ENCODE data around the gene PNLIPRP2.

Gene PNLIPRP2

GRCh38 chr10:116613471-116613870, 7.3 kb upstream of the PNLIPRP2 start:
- no peak for DNase-seq

GRCh38 chr10:116614796-116615195, 6.0 kb upstream of the PNLIPRP2 start:
- DNase-seq, result no peak

DNA sequence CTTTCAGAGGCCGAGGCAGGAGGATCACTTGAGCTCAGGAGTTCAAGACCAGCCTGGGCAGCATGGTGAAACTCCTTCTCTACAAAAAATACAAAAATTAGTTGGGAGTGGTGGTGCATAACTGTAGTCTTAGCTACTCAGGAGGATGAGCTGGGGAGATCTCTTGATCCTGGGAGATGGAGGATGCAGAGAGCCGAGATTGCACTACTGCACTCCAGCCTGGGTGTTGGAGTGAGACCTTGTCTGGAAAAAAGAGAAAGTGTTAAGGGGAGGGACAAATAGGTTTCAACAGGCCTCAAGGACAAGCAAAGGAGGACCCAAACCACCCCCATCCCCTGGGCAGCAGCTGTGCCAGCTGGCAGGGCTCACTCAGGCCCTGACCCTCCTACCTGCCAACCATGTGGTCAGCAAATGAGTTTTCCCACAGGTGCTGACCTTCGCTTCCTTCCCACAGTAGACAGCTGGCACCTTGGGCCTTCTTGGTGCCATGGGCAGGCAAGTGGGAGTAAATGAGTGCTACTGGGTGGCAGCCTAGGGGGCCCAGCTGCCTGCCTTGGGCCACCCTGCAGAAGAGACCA, 5.5 kb upstream of the PNLIPRP2 start:
- DNase-seq, result no peak

GRCh38 chr10:116621476-116621875, 723 bp downstream of the PNLIPRP2 start:
- no peak for DNase-seq

DNA sequence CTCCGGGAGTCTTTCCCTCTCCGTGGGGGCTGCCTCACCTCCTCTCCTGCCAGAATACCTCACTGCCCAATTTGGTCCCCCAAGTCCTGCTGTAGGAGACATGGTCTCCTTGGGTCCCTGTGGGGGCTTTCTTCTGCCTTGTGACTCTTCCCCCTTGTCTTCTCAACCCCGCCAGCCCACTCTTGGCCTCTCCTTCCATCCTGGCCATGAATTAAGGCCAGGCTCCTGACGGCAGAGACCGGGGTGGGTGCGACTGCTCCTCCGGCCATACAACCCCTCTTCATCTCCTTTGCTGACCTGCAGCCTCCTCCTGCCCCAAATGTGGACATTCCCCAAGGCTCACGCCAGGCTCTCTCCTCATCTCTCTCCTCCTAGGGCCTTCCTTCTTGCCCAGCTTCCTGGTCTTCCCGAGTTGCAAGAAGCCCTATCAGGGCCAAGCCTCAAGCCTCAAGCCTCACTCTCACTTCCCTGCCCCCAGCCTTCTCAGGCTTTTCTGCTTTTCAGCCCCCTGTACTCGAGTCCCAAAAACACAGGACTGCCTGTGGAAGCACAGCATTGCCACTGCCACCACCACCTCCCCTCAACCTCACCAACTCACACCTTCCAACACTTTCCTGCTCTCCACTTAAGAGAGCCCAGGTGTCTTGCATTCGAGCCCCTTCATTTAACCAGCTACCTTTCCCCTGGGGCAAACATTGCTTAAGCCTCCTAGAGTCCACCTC, 1.3 kb downstream of the PNLIPRP2 start:
- DNase-seq, result no peak

GRCh38 chr10:116625845-116626244, 5.1 kb downstream of the PNLIPRP2 start:
- no peak for DNase-seq

- no peak for DNase-seq
These were observed 6.1 kb downstream of the PNLIPRP2 start for GRCh38 chr10:116626815-116627214.

DNA sequence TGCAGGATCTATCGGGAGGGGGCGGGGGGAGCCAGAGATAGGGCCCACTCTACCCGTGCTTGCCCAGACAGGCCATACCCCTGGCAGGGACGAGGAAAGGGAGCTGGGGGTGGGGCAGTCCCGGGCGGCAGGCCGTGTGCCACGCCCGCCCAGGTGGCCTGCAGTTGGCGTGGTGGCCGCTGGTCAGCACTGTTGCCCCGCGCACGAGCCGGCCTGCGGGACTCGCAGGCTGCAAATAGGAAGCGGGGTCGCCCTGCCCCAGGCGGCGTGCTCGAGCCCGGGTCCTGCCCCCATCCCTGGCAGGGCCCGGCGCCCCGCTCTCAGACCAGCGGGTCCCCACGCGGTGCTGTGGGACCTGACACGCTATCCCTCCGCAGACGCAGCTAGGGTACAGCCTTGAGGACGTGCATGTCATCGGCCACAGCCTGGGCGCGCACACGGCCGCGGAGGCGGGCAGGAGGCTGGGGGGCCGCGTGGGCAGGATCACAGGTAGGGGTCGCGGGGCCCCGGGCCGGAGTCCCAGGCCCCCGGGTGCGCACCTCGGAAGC, 6.7 kb downstream of the PNLIPRP2 start:
- no peak for DNase-seq

- no peak for DNase-seq
These were observed 8.6 kb downstream of the PNLIPRP2 start for GRCh38 chr10:116629340-116629739.

- DNase-seq, result no peak
These were observed 9.3 kb downstream of the PNLIPRP2 start for GRCh38 chr10:116630020-116630419.

GRCh38 chr10:116631871-116632295, 11.1 kb downstream of the PNLIPRP2 start:
- no peak for DNase-seq

GRCh38 chr10:116632596-116633215, 12.0 kb downstream of the PNLIPRP2 start:
- DNase-seq, result no peak

- no peak for DNase-seq
These were observed 12.5 kb downstream of the PNLIPRP2 start for GRCh38 chr10:116633216-116633600.

DNA sequence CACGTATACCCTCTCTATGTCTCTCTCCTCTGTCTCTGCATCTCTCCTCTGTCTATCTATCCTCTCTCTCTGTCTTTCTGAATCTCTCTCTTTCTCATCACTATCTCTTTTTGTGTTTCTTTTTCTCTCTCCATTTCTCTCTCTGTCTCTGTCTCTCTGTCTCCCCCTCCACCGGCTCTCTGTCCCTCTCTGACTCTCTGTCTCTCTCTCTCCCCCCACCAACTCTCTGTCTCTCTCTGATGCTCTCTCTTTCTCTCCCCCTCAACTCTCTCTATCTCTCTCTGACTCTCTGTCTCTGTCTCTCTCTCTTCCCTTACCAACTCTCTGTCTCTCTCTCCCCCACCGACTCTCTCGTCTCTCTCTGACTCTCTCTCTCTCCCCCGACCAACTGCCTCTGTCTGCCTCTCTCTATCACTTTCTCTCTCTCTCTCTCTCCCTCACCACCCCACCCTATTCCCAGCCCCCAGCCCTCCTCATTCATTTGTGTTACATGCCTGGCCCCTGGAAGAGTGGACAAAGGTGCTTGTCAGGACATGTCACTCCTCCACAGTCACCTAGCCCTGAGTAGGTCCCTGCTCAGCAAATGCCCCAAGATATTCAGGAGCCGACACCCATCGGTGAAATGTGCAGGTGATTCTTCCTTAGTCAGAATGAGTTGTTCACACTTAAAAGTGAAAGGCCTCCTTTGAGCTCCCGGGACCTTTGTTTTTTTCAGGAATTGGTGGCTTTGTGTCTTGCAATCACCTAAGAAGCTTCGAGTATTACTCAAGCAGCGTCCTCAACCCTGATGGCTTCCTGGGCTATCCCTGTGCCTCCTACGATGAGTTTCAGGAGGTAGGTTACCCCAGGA, 13.6 kb downstream of the PNLIPRP2 start:
- no peak for DNase-seq

- no peak for DNase-seq
These were observed 15.6 kb downstream of the PNLIPRP2 start for GRCh38 chr10:116636385-116636784.

- DNase-seq, result no peak
These were observed 16.2 kb downstream of the PNLIPRP2 start for GRCh38 chr10:116636976-116637375.

DNA sequence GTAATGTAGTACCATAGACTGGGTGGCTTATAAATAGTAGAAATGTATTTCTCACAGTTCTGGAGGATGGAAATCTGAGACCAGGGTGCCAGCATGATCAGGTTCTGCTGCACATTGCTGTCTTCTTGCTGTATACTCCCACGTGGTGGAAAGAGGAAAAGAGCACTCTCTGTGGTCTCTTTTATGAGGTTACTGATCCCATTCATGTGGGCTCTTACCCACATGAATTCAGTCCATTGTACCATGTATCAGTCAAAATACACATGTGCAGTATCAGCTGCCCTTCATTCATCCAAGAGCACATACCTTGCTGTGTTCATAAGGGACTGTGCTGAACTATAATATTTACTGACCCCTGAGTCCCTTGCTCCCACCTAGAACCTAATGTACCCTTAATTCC, 17.1 kb downstream of the PNLIPRP2 start:
- DNase-seq, result no peak

- no peak for DNase-seq
These were observed 25.7 kb downstream of the PNLIPRP2 start for GRCh38 chr10:116646502-116646901.

DNA sequence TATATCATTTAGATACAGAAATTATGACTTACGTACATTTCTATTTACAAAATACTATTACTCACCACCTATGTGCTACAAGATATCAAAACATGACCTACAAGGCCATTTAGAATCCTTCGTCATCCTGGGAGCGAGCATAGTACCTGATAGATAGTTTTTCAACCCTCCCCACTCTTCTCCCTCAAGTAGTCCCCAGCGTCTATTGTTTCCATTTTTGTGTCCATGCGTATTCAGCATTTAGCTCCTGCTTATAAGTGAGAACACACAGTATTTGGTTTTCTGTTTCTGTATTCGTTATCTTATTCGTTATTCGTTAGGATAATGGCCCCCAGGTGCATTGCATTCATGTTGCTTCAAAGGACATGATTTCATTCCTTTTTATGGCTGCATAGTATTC, 28.1 kb downstream of the PNLIPRP2 start:
- DNase-seq, result no peak

GRCh38 chr10:116653885-116654284, 33.1 kb downstream of the PNLIPRP2 start:
- DNase-seq, result no peak

DNA sequence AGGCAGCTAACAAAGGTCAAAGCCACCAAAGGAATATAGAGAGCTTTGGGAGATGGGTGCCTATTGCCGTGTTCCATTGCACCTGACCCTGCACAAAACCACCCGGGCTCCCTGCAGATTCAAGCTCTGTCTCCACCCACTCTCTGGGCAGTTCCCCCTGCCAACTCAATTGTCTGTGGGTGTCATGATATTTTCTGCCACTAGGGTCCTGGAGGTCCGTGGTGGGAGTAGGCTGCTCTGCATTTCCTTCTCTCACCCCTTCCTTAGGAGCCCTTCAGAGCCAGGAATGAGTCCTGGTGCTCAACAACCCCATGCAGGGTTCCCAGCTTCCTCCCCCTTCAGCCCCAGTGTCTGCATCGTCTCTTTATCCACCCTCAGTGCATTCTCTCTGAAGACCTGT, 34.1 kb downstream of the PNLIPRP2 start:
- DNase-seq, result no peak

DNA sequence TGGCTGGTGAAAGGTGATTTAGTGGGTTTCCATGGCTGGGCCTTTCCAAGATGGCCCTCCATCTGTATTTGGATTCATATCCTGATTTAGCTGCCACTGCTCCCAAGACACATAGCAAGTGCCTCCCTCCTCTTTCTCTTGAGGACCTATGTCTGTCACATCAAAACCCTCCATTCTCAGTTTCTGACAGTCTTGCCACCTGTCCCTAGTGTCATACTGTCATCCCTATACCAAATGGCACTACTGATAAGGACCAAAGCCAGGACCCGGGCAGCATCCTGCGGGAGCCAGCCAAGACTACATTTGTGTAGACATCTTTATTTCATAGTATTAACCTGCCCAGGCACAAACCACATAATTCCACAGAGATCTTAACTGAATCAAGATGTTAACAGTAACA, 34.8 kb downstream of the PNLIPRP2 start:
- no peak for DNase-seq

DNA sequence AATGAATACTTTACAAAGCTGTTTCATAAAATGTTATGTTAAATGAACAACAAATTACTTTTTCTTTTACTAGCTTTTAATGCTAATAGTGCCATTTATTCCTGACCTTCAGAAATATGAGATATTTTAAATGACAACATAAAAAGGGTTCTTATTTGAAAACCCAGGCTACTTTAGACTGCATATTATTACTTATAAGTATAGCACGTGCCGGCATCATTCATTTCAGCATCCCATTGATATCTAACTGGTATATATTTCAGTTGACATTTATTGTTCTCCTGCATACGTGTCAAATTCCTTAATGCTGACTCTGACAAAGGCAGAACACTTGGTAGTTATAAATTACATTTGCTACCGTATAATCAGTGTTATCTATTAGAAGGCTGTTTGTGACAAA, 35.3 kb downstream of the PNLIPRP2 start:
- DNase-seq, result no peak
